ENCODE results near the gene BTBD2.
A peak's percentile ranks its signal among the peaks of the same experiment; 100 is the strongest.
"Not testable (repeated sequence)": the region's sequence is repeated elsewhere in the genome, so short reads cannot be mapped to it uniquely, and the experiment has no call there.

BTBD2 gene

GRCh38 chr19:2012941-2013682 lies 2.4 kb downstream of the BTBD2 start:
- DNase-seq = no peak

- DNase-seq = no peak
These were observed 4.3 kb downstream of the BTBD2 start for GRCh38 chr19:2011169-2011568.

- no peak for DNase-seq
These were observed 5.3 kb downstream of the BTBD2 start for GRCh38 chr19:2010135-2010668.

GRCh38 chr19:2003874-2004273 lies 11.6 kb downstream of the BTBD2 start:
- no peak for DNase-seq

- DNase-seq = no peak
These were observed 15.5 kb downstream of the BTBD2 start for GRCh38 chr19:1999856-2000515.

GRCh38 chr19:1998712-1999708 lies 16.5 kb downstream of the BTBD2 start:
- no peak for DNase-seq

- DNase-seq = no peak
These were observed 17.9 kb downstream of the BTBD2 start for GRCh38 chr19:1997353-1998233.

GRCh38 chr19:1992759-1993260 lies 22.7 kb downstream of the BTBD2 start:
- peak in 1 of 2 experiments; percentile 36 for DNase-seq

GRCh38 chr19:1991018-1991913 lies 24.2 kb downstream of the BTBD2 start:
- no peak for DNase-seq

GRCh38 chr19:1990230-1991017 lies 25.1 kb downstream of the BTBD2 start:
- DNase-seq = no peak

GRCh38 chr19:1989513-1990229 lies 25.8 kb downstream of the BTBD2 start:
- DNase-seq = no peak

- DNase-seq = not testable (repeated sequence)
These were observed 27.1 kb downstream of the BTBD2 start for GRCh38 chr19:1988464-1988863.

GRCh38 chr19:1987197-1988187 lies 28.0 kb downstream of the BTBD2 start:
- no peak for DNase-seq

- no peak for DNase-seq
These were observed 29.0 kb downstream of the BTBD2 start for GRCh38 chr19:1986357-1987162.

GRCh38 chr19:1985588-1986356 lies 29.7 kb downstream of the BTBD2 start:
- no peak for DNase-seq

GRCh38 chr19:1984357-1984756 lies 31.2 kb downstream of the BTBD2 start:
- no peak for DNase-seq

Data from stimulated activated CD4-positive, alpha-beta T cell treated with anti-CD3 and anti-CD28 coated beads, Interleukin-4, amount 100 ng/mL, for 4 hours (primary cell).